ENCODE measurements around the gene C14orf93. TPM values are rescaled to one million over a fixed set of nuclear protein-coding genes. Genes with fewer than 3 reads are reported as not detected.

Gene C14orf93
- total and polyA plus RNA-seq, 9 of the 15 experiments (the other 6 are each of a cell fraction or from before 2014, with no cell fraction given), result 2.2 to 22.4 (median 16.1) TPM

- CTCF ChIA-PET (ENCODE audit: low intra/inter-chr PET ratio), result no interaction called here
- POLR2A ChIA-PET, result interaction anchor here (4.0 kb wide), 1 partner anchor 9 kb away, joined by 44 read pairs; no protein-coding TSS in a partner anchor
- FAIRE-seq, result no peak
Observed at GRCh38 chr14:23013054-23013748, 3.3 kb upstream of the C14orf93 start.

GRCh38 chr14:23009483-23009938 is 432 bp downstream of the C14orf93 start:
- in situ Hi-C loops (cut with MboI), result no loop called here
- Histone ChIP-seq H3K4me1 (replicated peaks in 1 of 2; ENCODE audit: control insufficient read depth in 2 of 2, insufficient read depth in 2 of 2, low read length in 2 of 2) (peaks cover 24 to 40% of the 10 kb centered on the region in 2 experiments), H3K27ac (ENCODE audit: extremely low read depth, low read depth, low read length) (peak overlapping the region; percentile 97), H2AFZ (ENCODE audit: low read depth, low read length) (peak overlapping the region; percentile 75), H3K27me3 (ENCODE audit: control insufficient read depth in 2 of 2, insufficient read depth in 2 of 2, low read length in 2 of 2) (no peaks in the 10 kb centered on the region), H3K9me3 (replicated peaks; ENCODE audit: control insufficient read depth, insufficient read depth, low read depth, low read length) (no peaks in the 10 kb centered on the region), H3K36me3 (ENCODE audit: control insufficient read depth, insufficient read depth, low read length) (no peaks in the 10 kb centered on the region), H4K20me1 (replicated peaks; ENCODE audit: control insufficient read depth, insufficient read depth, low read length) (no peaks in the 10 kb centered on the region), H3K79me2 (ENCODE audit: control insufficient read depth, insufficient read depth, low read length) (peaks cover 43% of the 10 kb centered on the region), H3K4me3 (peak overlapping the region; percentile 43), H3K9ac (ENCODE audit: insufficient read depth in 1 of 2, low read depth in 2 of 2, low read length in 2 of 2) (peak overlapping the region; percentile 71 to 92; a peak in 3 of 4 replicates), H3K4me2 (ENCODE audit: insufficient read depth, low read length) (peak overlapping the region; percentile 84), H3K9me1 (ENCODE audit: control insufficient read depth, insufficient read depth, low read length) (no peaks in the 10 kb centered on the region)
- WGBS (ENCODE audit: insufficient coverage, low coverage, missing lambda C conversion rate), result 0% methylated on average over 8 of the region's 8 CpGs
- no peak for FAIRE-seq
- TSS peak; percentile 83 for BruUV-seq (replicated peaks)
- peak in 1 of 4 experiments; percentile 49 for DNase-seq (ENCODE audit: extremely low read depth in 1 of 4, low spot score in 3 of 4)
- intact Hi-C loops (cut with micrococcal nuclease), result no loop called here
- no peak for ATAC-seq
- ChIA-PET POLR2A (interaction anchor here (0.7 to 4.0 kb wide), 4 partner anchors 13 to 243 kb away, joined by 3 to 65 read pairs (median 4); partner anchors contain the start of genes OXA1L and PSMB5), CTCF (ENCODE audit: low intra/inter-chr PET ratio) (no interaction called here)
- TF ChIP-seq GABPA (tag; conservative IDR thresholded peaks at IDR 0.05; ENCODE audit: low read depth), result peak; percentile 45; the same call in 1 of the 2 replicates
- TF ChIP-seq E4F1 (CRISPR knock-in tag; IDR thresholded peaks at IDR 0.05; ENCODE audit: borderline replicate concordance), result no peak
- no peak for TF ChIP-seq SNIP1 (IDR thresholded peaks at IDR 0.05; ENCODE audit: low read depth)
- TF ChIP-seq RBBP5 (IDR thresholded peaks at IDR 0.05; ENCODE audit: borderline replicate concordance, insufficient read depth, low read length, poor library complexity, severe bottlenecking), result no peak
- no peak for TF ChIP-seq SIRT6 (IDR thresholded peaks at IDR 0.05; ENCODE audit: low read depth, low read length)
- no peak for TF ChIP-seq CSDE1 (IDR thresholded peaks at IDR 0.05)
- TF ChIP-seq FOSL1 (tag; conservative IDR thresholded peaks at IDR 0.05), result 0 out of 2 replicates have a peak, but pooled peaks have one; percentile 13
- no peak for TF ChIP-seq THRA (IDR thresholded peaks at IDR 0.05)

More at GRCh38 chr14:23013054-23013748, 3.3 kb upstream of the C14orf93 start:
- peaks cover 16% of the 10 kb centered on the region for H3K79me2 ChIP-seq (ENCODE audit: control insufficient read depth, insufficient read depth, low read length)
- H3K36me3 ChIP-seq (ENCODE audit: control insufficient read depth, insufficient read depth, low read length), result no peaks in the 10 kb centered on the region
- 0 out of 4 replicates have a peak overlapping the region, but pooled peaks of 1 of the 2 experiments have one; percentile 1 for H3K9ac ChIP-seq (ENCODE audit: insufficient read depth in 1 of 2, low read depth in 2 of 2, low read length in 2 of 2)
- no peaks in the 10 kb centered on the region for H4K20me1 ChIP-seq (replicated peaks; ENCODE audit: control insufficient read depth, insufficient read depth, low read length)
- H2AFZ ChIP-seq (ENCODE audit: low read depth, low read length), result peak overlapping the region; percentile 81
- in situ Hi-C loops (cut with MboI) (no loop called here), intact Hi-C loops (cut with micrococcal nuclease) (no loop called here)
- H3K27me3 ChIP-seq (ENCODE audit: control insufficient read depth in 2 of 2, insufficient read depth in 2 of 2, low read length in 2 of 2), result no peaks in the 10 kb centered on the region
- H3K27ac ChIP-seq (ENCODE audit: extremely low read depth, low read depth, low read length), result peak overlapping the region; percentile 40
- H3K4me1 ChIP-seq (replicated peaks in 1 of 2; ENCODE audit: control insufficient read depth in 2 of 2, insufficient read depth in 2 of 2, low read length in 2 of 2), result peaks cover 6 to 29% of the 10 kb centered on the region in 2 experiments; a peak in 4 of 5 replicates
- DNase-seq (ENCODE audit: extremely low read depth in 1 of 4, low spot score in 3 of 4), result peak in 1 of 4 experiments; percentile 29
- H3K9me3 ChIP-seq (replicated peaks; ENCODE audit: control insufficient read depth, insufficient read depth, low read depth, low read length), result no peaks in the 10 kb centered on the region
- BruUV-seq (replicated peaks), result no TSS peak
- H3K4me3 ChIP-seq, result no peak overlapping the region
- 46% methylated on average over 6 of the region's 6 CpGs for WGBS (ENCODE audit: insufficient coverage, low coverage, missing lambda C conversion rate)
- TF ChIP-seq HMG20A (CRISPR knock-in tag; conservative IDR thresholded peaks at IDR 0.05) (no peak), MEIS2 (IDR thresholded peaks at IDR 0.05; ENCODE audit: partially characterized antibody) (peak; percentile 4)
- H3K9me1 ChIP-seq (ENCODE audit: control insufficient read depth, insufficient read depth, low read length), result no peaks in the 10 kb centered on the region
- peak overlapping the region; percentile 14; the same call in 1 of the 2 replicates for H3K4me2 ChIP-seq (ENCODE audit: insufficient read depth, low read length)
- ATAC-seq, result no peak
